Naive thymus-derived CD4-positive, alpha-beta T cell (primary cell): ENCODE results near the gene NTMT1. TPM values are rescaled to one million over a fixed set of nuclear protein-coding genes. Genes with fewer than 3 reads are reported as not detected.
"Not testable (repeated sequence)": the region's sequence is repeated elsewhere in the genome, so short reads cannot be mapped to it uniquely, and the experiment has no call there.

Experiments used
- ATAC-seq: fragments of 150-1000 bp; cut with Tn5 transposase; 2 replicates; pipeline ENCODE4 v1.10.0; 2021; ENCODE audit warnings: mild to moderate bottlenecking, moderate library complexity
- CTCF ChIA-PET: fragments of 350-600 bp; sonication (Branson Sonifier 250); formaldehyde crosslinking; loops from one replicate; lab custom pipeline; 2021; ENCODE audit warnings: antibody characterized with exemption; lab: Charles Lee
- POLR2A ChIA-PET: fragments of 350-600 bp; sonication (Branson Sonifier 250); formaldehyde crosslinking; loops from one replicate; lab custom pipeline; 2021; ENCODE audit warnings: antibody characterized with exemption, inconsistent platforms; lab: Charles Lee
- DNase-seq, 9 donors: peaks; one replicate each; pipeline versions ENCODE4 v3.0.0 to v3.0.0-alpha.2; 2020 to 2022; ENCODE audit warnings: mixed read lengths in 1 of 9
- H3K27ac ChIP-seq: one replicate; pipeline ENCODE4 v1.7.0; 2013; ENCODE audit warnings: mild to moderate bottlenecking, low read depth, low read length, moderate library complexity
- H3K27me3 ChIP-seq, 2 donors: one replicate each; pipeline ENCODE4 v1.7.0; 2013; ENCODE audit warnings: low read length in 2 of 2, mild to moderate bottlenecking in 2 of 2, moderate library complexity in 2 of 2; ENCODE audit not compliant: control insufficient read depth in 2 of 2, insufficient read depth in 2 of 2
- H3K36me3 ChIP-seq, 3 experiments: 1 replicate in 2 of 3; 2 replicates in 1 of 3; pipeline ENCODE4 v1.7.0; 2013; ENCODE audit warnings: low read length in 3 of 3, mild to moderate bottlenecking in 3 of 3, moderate library complexity in 1 of 3; ENCODE audit not compliant: insufficient read depth in 3 of 3, control insufficient read depth in 2 of 3
- H3K4me1 ChIP-seq, 2 donors: one replicate each; pipeline ENCODE4 v1.7.0; 2013; ENCODE audit warnings: low read length in 2 of 2, mild to moderate bottlenecking in 2 of 2, moderate library complexity in 1 of 2; ENCODE audit not compliant: control insufficient read depth in 2 of 2, insufficient read depth in 2 of 2
- H3K4me3 ChIP-seq: 2 replicates; pipeline ENCODE4 v1.7.0; 2013; ENCODE audit warnings: mild to moderate bottlenecking, low read length
- H3K9me3 ChIP-seq, 3 experiments: 1 replicate in 2 of 3; 2 replicates in 1 of 3; pipeline ENCODE4 v1.7.0; 2013; ENCODE audit warnings: low read length in 3 of 3; ENCODE audit not compliant: control insufficient read depth in 2 of 3
- H3K27ac Mint-ChIP-seq, 9 donors: one replicate each; pipeline ENCODE4 v1.8.0; 2020 to 2022; ENCODE audit warnings: mixed read lengths in 9 of 9, mild to moderate bottlenecking in 8 of 9, moderate library complexity in 5 of 9, inconsistent platforms in 2 of 9
- H3K27me3 Mint-ChIP-seq, 5 donors: one replicate each; pipeline ENCODE4 v1.8.0; 2021 to 2022; ENCODE audit warnings: mixed read lengths in 5 of 5, mild to moderate bottlenecking in 1 of 5
- H3K36me3 Mint-ChIP-seq, 5 donors: one replicate each; pipeline ENCODE4 v1.8.0; 2020 to 2022; ENCODE audit warnings: mixed read lengths in 5 of 5, mild to moderate bottlenecking in 3 of 5, inconsistent platforms in 1 of 5
- H3K4me1 Mint-ChIP-seq, 7 donors: one replicate each; pipeline ENCODE4 v1.8.0; 2020 to 2022; ENCODE audit warnings: mixed read lengths in 7 of 7, mild to moderate bottlenecking in 3 of 7, inconsistent platforms in 1 of 7
- H3K4me3 Mint-ChIP-seq, 10 donors: one replicate each; pipeline ENCODE4 v1.8.0; 2020 to 2022; ENCODE audit warnings: mild to moderate bottlenecking in 10 of 10, mixed read lengths in 10 of 10, moderate library complexity in 6 of 10, inconsistent platforms in 2 of 10
- H3K9me3 Mint-ChIP-seq, 11 donors: one replicate each; pipeline ENCODE4 v1.8.0; 2020 to 2022; ENCODE audit warnings: mixed read lengths in 11 of 11, mild to moderate bottlenecking in 4 of 11, inconsistent platforms in 1 of 11, moderate library complexity in 1 of 11
- intact Hi-C, 2 donors: fragments of 100-400 bp; cut with micrococcal nuclease; formaldehyde crosslinking; loops; one replicate each; pipeline ENCODE4 v1.15.1; 2023
- polyA plus RNA-seq, 2 donors: library from polyadenylated mRNA; unstranded; fragments of 300-500 nt; fragmentation: Illumina TruSeq; gene quantifications; one replicate each; pipeline ENCODE4 v1.2.3, GENCODE V29; 2021
- total RNA-seq, 6 experiments: library from RNA in 5 of 6; stranded (reverse) in 5 of 6; gene quantifications; 1 replicate in 5 of 6; 2 replicates in 1 of 6; pipeline ENCODE4 v1.2.3 and lab custom pipeline; 2021 to 2026

Gene NTMT1
- total and polyA plus RNA-seq, 7 experiments from 2014 or later: 31.0 to 58.9 (median 43.7) TPM

DNA sequence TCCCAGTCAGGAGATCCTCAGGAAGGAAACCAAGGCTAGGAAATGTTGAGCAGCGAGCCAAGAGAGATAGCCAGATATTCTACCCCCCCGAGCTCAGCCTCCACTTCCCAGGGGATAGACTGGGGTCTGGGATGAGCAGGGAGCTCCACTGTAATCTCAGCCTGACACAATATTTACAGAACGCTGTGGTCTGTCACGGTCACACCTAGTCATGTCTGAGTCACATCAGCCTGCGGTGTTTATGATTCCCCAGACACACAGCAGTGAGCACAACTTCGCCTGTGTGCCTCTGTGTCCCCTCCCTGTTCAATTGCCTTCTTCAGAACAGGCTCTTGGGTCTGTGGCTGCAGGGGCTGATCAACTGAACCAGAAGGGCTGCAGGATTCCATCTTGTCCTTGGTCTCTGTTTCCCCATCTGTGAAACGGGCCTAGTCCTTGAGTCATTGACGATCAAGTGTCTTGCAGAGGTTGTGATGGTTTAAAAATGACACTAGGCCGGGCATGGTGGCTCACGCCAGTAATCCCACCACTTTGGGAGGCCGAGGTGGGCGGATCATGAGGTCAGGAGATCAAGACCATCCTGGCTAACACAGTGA lies 30.9 kb downstream of the NTMT1 start:
- H3K27ac Mint-ChIP-seq: no peak overlapping the region
- DNase-seq: no peak

DNA sequence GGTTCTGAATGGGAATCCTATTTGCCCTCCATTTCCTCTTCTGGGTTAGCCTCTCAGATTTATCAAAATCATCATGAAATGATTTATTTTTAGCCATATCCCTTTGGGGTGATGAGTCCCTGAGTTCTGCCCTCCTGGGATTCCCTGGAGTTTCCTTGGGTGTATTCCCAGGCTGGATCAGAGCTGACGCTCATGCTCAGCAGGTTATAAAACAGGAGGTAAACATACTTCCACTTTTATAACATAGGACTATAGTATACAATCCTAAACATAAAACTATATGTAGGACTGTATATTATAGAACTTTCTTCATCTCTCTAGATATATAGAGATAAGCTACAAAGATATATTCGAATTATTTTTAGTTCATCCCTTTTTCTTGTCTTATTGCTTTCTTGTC lies 35.1 kb downstream of the NTMT1 start:
- Histone ChIP-seq H3K4me3 (no peak overlapping the region), H3K9me3 (no peaks in the 10 kb centered on the region), H3K27me3 (no peaks in the 10 kb centered on the region), H3K27ac (no peak overlapping the region), H3K36me3 (no peaks in the 10 kb centered on the region), H3K4me1 (no peaks in the 10 kb centered on the region)
- Mint-ChIP-seq H3K4me1 (peaks cover 0 to 5% (median 4%) of the 10 kb centered on the region in 7 donors), H3K27me3 (peaks cover 0 to 18% (median 0%) of the 10 kb centered on the region in 5 donors), H3K4me3 (no peak overlapping the region), H3K36me3 (no peaks in the 10 kb centered on the region), H3K9me3 (no peaks in the 10 kb centered on the region), H3K27ac (no peak overlapping the region)
- ATAC-seq: no peak
- intact Hi-C loops: no loop called here
- POLR2A ChIA-PET: no interaction called here
- CTCF ChIA-PET: interaction anchor here (0.7 kb wide), 1 partner anchor 17 kb away, joined by 5 read pairs; no protein-coding TSS in a partner anchor
- no peak for DNase-seq

More for the DNA sequence above, 30.9 kb downstream of the NTMT1 start:
- H3K36me3 Mint-ChIP-seq: no peaks in the 10 kb centered on the region
- H3K4me3 Mint-ChIP-seq: no peak overlapping the region
- Histone ChIP-seq H3K4me3 (no peak overlapping the region), H3K27me3 (no peaks in the 10 kb centered on the region), H3K27ac (no peak overlapping the region), H3K36me3 (no peaks in the 10 kb centered on the region), H3K9me3 (no peaks in the 10 kb centered on the region), H3K4me1 (no peaks in the 10 kb centered on the region)
- H3K9me3 Mint-ChIP-seq: no peaks in the 10 kb centered on the region
- no peak for ATAC-seq
- CTCF ChIA-PET: interaction anchor here (1.0 kb wide), 1 partner anchor 14 kb away, joined by 4 read pairs; no protein-coding TSS in a partner anchor
- intact Hi-C loops: no loop called here
- POLR2A ChIA-PET: no interaction called here
- H3K27me3 Mint-ChIP-seq: peaks cover 0 to 5% (median 0%) of the 10 kb centered on the region in 5 donors
- peaks cover 0 to 2% (median 0%) of the 10 kb centered on the region in 7 donors for H3K4me1 Mint-ChIP-seq

DNA sequence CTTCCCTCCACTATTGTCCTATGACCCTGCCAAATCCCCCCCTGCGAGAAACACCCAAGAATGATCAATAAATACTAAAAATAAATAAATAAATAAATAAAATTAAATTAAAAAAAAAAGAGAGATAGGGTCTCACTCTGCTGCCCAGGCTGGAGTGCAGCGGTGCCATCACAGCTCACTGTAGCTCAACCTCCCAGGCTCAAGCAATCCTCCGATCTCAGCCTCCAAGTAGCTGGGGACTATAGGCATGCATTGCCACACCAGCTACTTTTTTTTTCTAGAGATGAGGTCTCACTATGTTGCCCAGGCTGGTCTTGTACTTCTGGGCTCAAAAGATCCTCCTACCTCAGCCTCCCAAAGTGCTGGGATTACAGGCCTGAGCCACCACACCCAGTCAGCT lies 36.3 kb downstream of the NTMT1 start:
- peaks cover 0 to 24% (median 2%) of the 10 kb centered on the region in 5 donors for H3K27me3 Mint-ChIP-seq
- H3K9me3 Mint-ChIP-seq, H3K4me1 ChIP-seq, DNase-seq, H3K36me3 ChIP-seq, H3K36me3 Mint-ChIP-seq, intact Hi-C loops, H3K27ac Mint-ChIP-seq, H3K4me3 ChIP-seq, H3K27me3 ChIP-seq, H3K9me3 ChIP-seq, H3K4me3 Mint-ChIP-seq, H3K4me1 Mint-ChIP-seq, POLR2A ChIA-PET, H3K27ac ChIP-seq, ATAC-seq: not testable (repeated sequence)
- CTCF ChIA-PET: interaction anchor here (0.6 to 0.7 kb wide), 3 partner anchors 10 to 817 kb away, joined by 3 to 7 read pairs (median 4); no protein-coding TSS in a partner anchor

DNA sequence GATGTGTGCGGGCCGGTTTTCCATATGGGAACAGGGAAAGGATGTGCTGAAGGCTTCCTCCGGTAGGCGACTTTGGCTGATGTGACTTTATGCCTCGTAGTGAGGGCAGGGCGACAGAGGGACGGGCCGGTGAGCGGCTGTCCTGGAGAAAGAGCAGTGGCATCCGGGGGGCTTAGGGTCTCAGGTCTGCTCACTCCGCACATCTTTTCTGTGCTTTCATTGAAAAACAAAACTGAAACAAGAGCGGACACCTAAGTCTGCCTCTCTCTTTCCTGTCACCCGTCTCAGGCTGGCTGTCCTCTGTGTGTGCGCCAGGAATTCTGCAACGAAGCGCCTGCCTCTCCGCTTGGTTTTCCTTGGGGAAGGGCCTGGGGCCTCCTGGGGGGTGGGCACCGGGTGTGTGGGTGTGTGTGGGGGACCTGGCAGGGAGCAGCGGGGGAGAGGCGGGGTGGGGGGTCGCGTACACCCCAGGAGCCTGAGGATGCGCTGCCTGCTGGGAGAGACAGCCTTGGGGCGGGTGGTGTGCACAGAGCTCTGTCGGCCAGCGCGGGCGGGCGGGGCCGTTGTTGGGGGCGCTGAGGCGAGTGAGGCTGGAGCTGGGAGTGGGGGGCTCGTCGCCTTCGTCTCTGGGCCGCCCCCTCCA lies 38.9 kb downstream of the NTMT1 start:
- intact Hi-C loops: loop anchor here in 1 of 2 donors (2.0 kb wide), 1 partner anchor 22 kb away; the partner anchor contains the start of gene ASB6
- H3K4me3 Mint-ChIP-seq: peak overlapping the region; percentile 64 to 91 (median 83)
- H3K27ac Mint-ChIP-seq: peak overlapping the region in 5 of 9 donors; percentile 14 to 75 (median 62)
- ChIA-PET POLR2A (no interaction called here), CTCF (no interaction called here)
- peak; percentile 61 for ATAC-seq
- no peaks in the 10 kb centered on the region for H3K36me3 Mint-ChIP-seq
- peaks cover 0 to 31% (median 17%) of the 10 kb centered on the region in 5 donors for H3K27me3 Mint-ChIP-seq
- no peaks in the 10 kb centered on the region for H3K9me3 Mint-ChIP-seq
- Histone ChIP-seq H3K4me3 (peak overlapping the region; percentile 44), H3K27me3 (no peaks in the 10 kb centered on the region), H3K27ac (no peak overlapping the region), H3K36me3 (no peaks in the 10 kb centered on the region), H3K4me1 (no peaks in the 10 kb centered on the region), H3K9me3 (no peaks in the 10 kb centered on the region)
- peak in 4 of 9 donors; percentile 10 to 13 (median 12) for DNase-seq
- peaks cover 0 to 9% (median 4%) of the 10 kb centered on the region in 7 donors for H3K4me1 Mint-ChIP-seq

GRCh38 chr9:129665389-129665775 lies 39.4 kb downstream of the NTMT1 start, which contains the start of gene PRRX2:
Gene PRRX2, plus strand, starts transcription at chr9:129665647. Its CDS starts 221 bp downstream, at chr9:129665868.
- no peaks in the 10 kb centered on the region for H3K27me3 ChIP-seq
- no peaks in the 10 kb centered on the region for H3K4me1 ChIP-seq
- Mint-ChIP-seq H3K36me3 (no peaks in the 10 kb centered on the region), H3K4me1 (peaks cover 0 to 9% (median 4%) of the 10 kb centered on the region in 7 donors), H3K9me3 (no peaks in the 10 kb centered on the region), H3K27me3 (peaks cover 0 to 33% (median 17%) of the 10 kb centered on the region in 5 donors), H3K4me3 (peak within 1 kb of the TSS; percentile 64 to 91 (median 83)), H3K27ac (peak within 1 kb of the TSS in 6 of 9 donors; percentile 14 to 75 (median 58))
- CTCF ChIA-PET: no interaction called here
- intact Hi-C loops: loop anchor here in 1 of 2 donors (2.0 kb wide), 1 partner anchor 23 kb away; the partner anchor contains the start of gene ASB6
- no peaks in the 10 kb centered on the region for H3K9me3 ChIP-seq
- peak in 6 of 9 donors; percentile 5 to 60 (median 10) for DNase-seq
- peak within 1 kb of the TSS; percentile 44 for H3K4me3 ChIP-seq
- peak; percentile 60 for ATAC-seq
- H3K27ac ChIP-seq: no peak within 1 kb of the TSS
- no peaks in the 10 kb centered on the region for H3K36me3 ChIP-seq
- POLR2A ChIA-PET: no interaction called here

DNA sequence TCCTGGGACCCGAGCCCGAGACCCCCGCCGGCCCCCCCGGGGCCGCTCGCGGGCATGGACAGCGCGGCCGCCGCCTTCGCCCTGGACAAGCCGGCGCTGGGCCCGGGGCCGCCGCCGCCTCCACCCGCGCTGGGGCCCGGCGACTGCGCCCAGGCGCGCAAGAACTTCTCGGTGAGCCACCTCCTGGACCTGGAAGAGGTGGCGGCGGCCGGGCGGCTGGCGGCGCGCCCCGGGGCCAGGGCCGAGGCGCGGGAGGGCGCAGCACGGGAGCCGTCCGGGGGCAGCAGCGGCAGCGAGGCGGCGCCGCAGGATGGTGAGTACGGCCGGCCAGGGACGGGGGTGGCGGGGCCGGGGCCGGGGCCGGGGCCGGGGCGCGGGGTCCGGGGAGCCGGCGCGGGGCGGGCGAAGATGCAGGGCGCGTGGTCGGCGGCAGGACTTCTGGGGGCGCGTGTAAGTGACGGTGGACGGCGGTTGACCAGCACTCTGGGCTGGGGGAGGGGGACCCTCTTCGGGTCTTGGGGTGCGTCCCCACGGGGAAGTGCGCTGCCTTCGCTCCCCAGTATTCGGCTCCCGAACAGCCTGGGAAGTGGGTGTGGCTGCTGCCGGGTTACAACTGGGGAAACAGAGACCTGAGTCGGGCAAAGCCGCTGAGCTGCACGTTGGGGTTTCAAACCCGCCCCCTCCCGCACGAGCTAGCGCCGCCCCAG lies 40.0 kb downstream of the NTMT1 start:
- intact Hi-C loops: loop anchor here in 1 of 2 donors (2.0 kb wide), 1 partner anchor 23 kb away; the partner anchor contains the start of gene ASB6
- Histone ChIP-seq H3K27ac (no peak overlapping the region), H3K9me3 (no peaks in the 10 kb centered on the region), H3K36me3 (no peaks in the 10 kb centered on the region), H3K4me1 (no peaks in the 10 kb centered on the region), H3K4me3 (no peak overlapping the region), H3K27me3 (no peaks in the 10 kb centered on the region)
- DNase-seq (no peak), ATAC-seq (peak; percentile 28)
- no peaks in the 10 kb centered on the region for H3K9me3 Mint-ChIP-seq
- POLR2A ChIA-PET: no interaction called here
- peaks cover 0 to 31% (median 17%) of the 10 kb centered on the region in 5 donors for H3K27me3 Mint-ChIP-seq
- CTCF ChIA-PET: no interaction called here
- H3K36me3 Mint-ChIP-seq: no peaks in the 10 kb centered on the region
- peaks cover 0 to 8% (median 4%) of the 10 kb centered on the region in 7 donors for H3K4me1 Mint-ChIP-seq
- H3K27ac Mint-ChIP-seq: peak overlapping the region in 1 of 9 donors; percentile 55
- H3K4me3 Mint-ChIP-seq: peak overlapping the region in 9 of 10 donors; percentile 43 to 91 (median 67)
